Measurements from ENCODE around the gene PPCDC.
A peak's percentile ranks its signal among the peaks of the same experiment; 100 is the strongest.

PPCDC gene

GRCh38 chr15:75008629-75009326, 14.6 kb upstream of the PPCDC start:
- no peak for DNase-seq (ENCODE audit: low spot score)
- Histone ChIP-seq H3K27ac (no peak overlapping the region), H3K4me3 (no peak overlapping the region)
- TF ChIP-seq CTCF (IDR thresholded peaks at IDR 0.05) = no peak

DNA sequence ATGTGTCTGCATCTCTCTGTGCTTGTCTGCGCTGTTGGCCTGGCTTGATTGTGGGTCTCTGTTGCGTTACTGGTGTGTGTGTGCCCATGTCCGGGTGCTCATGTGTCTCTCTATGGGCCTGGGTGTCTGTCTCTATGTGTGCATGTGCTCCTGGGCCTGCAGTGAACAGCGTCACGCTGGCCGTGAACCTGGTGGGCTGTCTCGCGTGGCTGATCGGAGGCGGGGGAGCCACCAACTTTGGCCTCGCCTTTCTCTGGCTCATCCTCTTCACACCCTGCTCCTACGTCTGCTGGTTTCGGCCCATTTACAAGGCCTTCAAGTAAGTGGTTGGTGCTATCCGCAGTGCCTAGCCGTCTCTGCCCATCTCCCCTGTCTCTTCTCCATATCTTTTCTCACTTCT, 7.0 kb upstream of the PPCDC start:
- no peak for TF ChIP-seq CTCF (IDR thresholded peaks at IDR 0.05)
- Histone ChIP-seq H3K27ac (no peak overlapping the region), H3K4me3 (no peak overlapping the region)
- DNase-seq (ENCODE audit: low spot score) = no peak

GRCh38 chr15:75019916-75020315, 3.5 kb upstream of the PPCDC start:
- Histone ChIP-seq H3K4me3 (no peak overlapping the region), H3K27ac (no peak overlapping the region)
- TF ChIP-seq CTCF (IDR thresholded peaks at IDR 0.05) = no peak
- DNase-seq (ENCODE audit: low spot score) = no peak

GRCh38 chr15:75021341-75021740, 2.0 kb upstream of the PPCDC start:
- no peak for DNase-seq (ENCODE audit: low spot score)
- Histone ChIP-seq H3K4me3 (no peak overlapping the region), H3K27ac (no peak overlapping the region)
- no peak for TF ChIP-seq CTCF (IDR thresholded peaks at IDR 0.05)

DNA sequence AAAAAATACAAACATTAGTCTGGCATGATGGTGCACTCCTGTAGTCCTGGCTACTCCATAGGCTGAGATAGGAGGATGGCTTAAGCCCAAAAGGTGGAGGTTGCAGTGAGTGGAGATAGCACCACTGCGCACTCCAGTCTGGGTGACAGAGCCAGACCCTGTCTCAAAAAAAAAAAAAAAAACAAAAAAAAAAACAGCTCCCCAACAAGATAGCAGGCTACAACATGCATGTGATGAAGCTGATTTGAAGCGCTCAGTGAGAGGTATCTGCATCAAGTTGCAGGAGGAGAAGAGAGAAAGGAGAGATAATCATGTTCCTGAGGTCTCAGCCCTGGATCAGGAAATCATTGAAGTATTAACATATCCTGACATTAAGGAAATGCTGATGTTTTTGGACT, 608 bp upstream of the PPCDC start:
- Histone ChIP-seq H3K4me3 (no peak overlapping the region), H3K27ac (no peak overlapping the region)
- no peak for DNase-seq (ENCODE audit: low spot score)
- no peak for TF ChIP-seq CTCF (IDR thresholded peaks at IDR 0.05)

GRCh38 chr15:75023872-75024636, 664 bp downstream of the PPCDC start:
- peak overlapping the region; percentile 81 for H3K4me3 ChIP-seq
- peak overlapping the region; percentile 86 to 88 for H3K27ac ChIP-seq
- no peak for TF ChIP-seq CTCF (IDR thresholded peaks at IDR 0.05)
- no peak for DNase-seq (ENCODE audit: low spot score)

DNA sequence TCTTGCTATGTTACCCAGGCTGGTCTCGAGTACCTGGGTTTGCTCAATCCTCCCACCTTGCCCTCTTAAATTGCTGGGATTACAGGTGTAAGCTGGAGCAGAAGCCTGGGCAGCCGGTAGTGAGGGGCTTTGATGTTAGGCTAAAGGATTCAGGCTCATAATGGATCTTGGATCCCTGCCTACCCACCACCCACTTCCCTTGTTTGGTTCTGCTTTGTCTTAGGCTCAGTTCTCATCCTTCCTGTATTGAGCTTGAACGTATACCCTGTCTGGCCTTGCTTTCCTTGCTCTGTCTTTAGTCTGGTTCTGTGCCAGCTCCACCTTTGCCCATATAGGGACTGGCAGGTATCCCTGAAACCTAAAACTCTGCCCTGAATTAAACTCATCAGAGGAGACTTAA, 1.7 kb downstream of the PPCDC start:
- no peak for DNase-seq (ENCODE audit: low spot score)
- no peak overlapping the region for H3K27ac ChIP-seq
- H3K4me3 ChIP-seq = no peak overlapping the region
- no peak for TF ChIP-seq CTCF (IDR thresholded peaks at IDR 0.05)
